SK-N-SH treated with all-trans-retinoic acid at 6 μM for 48 hours (cell line): ENCODE measurements around the gene IL17C.

ENCODE experiments used
- ARNTL ChIP-seq: fragments of 450-650 bp; formaldehyde crosslinking; IDR thresholded peaks from 2 replicates; pipeline ENCODE4 v1.5.0; 2020; ENCODE audit warnings: low read depth, mild to moderate bottlenecking, moderate library complexity, borderline replicate concordance
- BACH2 ChIP-seq: fragments of 250-450 bp; sonication (Bioruptor Pico); IDR thresholded peaks from 2 replicates; pipeline ENCODE4 v1.9.0; 2021; ENCODE audit warnings: mild to moderate bottlenecking, borderline replicate concordance
- CREB5 ChIP-seq: fragments of 250-450 bp; sonication (Bioruptor Pico); IDR thresholded peaks from 2 replicates; pipeline ENCODE4 v1.5.1; 2020; ENCODE audit warnings: low read depth, mild to moderate bottlenecking, moderate library complexity
- CSDC2 ChIP-seq: fragments of 250-450 bp; sonication (Bioruptor Pico); IDR thresholded peaks from 2 replicates; pipeline ENCODE4 v1.5.0; 2020; ENCODE audit warnings: mild to moderate bottlenecking, moderate library complexity
- ESRRG ChIP-seq: fragments of 250-450 bp; sonication (Bioruptor Pico); IDR thresholded peaks from 2 replicates; pipeline ENCODE4 v1.6.1; 2021; ENCODE audit warnings: mild to moderate bottlenecking
- OSR1 ChIP-seq: fragments of 250-450 bp; sonication (Bioruptor Pico); IDR thresholded peaks from 2 replicates; pipeline ENCODE4 v1.8.0; 2022; ENCODE audit warnings: moderate library complexity, mild to moderate bottlenecking, inconsistent platforms
- PATZ1 ChIP-seq: fragments of 250-450 bp; sonication (Bioruptor Pico); IDR thresholded peaks from 2 replicates; pipeline ENCODE4 v1.8.0; 2020; ENCODE audit warnings: mild to moderate bottlenecking, moderate library complexity, borderline replicate concordance
- PPARA ChIP-seq: fragments of 250-450 bp; sonication (Bioruptor Pico); IDR thresholded peaks from 2 replicates; pipeline ENCODE4 v1.5.0; 2020; ENCODE audit warnings: mild to moderate bottlenecking, borderline replicate concordance
- RARB ChIP-seq: fragments of 250-450 bp; sonication (Bioruptor Pico); IDR thresholded peaks from 2 replicates; pipeline ENCODE4 v1.8.0; 2021; ENCODE audit warnings: mild to moderate bottlenecking, moderate library complexity
- SNAI2 ChIP-seq: fragments of 250-450 bp; sonication (Bioruptor Pico); IDR thresholded peaks from 2 replicates; pipeline ENCODE4 v1.5.0; 2020; ENCODE audit warnings: mild to moderate bottlenecking, moderate library complexity
- TCF4 ChIP-seq: fragments of 250-450 bp; sonication (Bioruptor Pico); IDR thresholded peaks from 2 replicates; pipeline ENCODE4 v1.8.0; 2021; ENCODE audit warnings: mild to moderate bottlenecking, moderate library complexity, borderline replicate concordance
- TOX ChIP-seq: fragments of 250-450 bp; sonication (Bioruptor Pico); IDR thresholded peaks from 2 replicates; pipeline ENCODE4 v1.8.0; 2021; ENCODE audit warnings: mild to moderate bottlenecking, moderate library complexity, borderline replicate concordance
- ZFP30 ChIP-seq: fragments of 450-650 bp; formaldehyde crosslinking; IDR thresholded peaks from 2 replicates; pipeline ENCODE4 v1.5.0; 2022; ENCODE audit warnings: mild to moderate bottlenecking, moderate library complexity
- ZNF8 ChIP-seq: fragments of 450-650 bp; formaldehyde crosslinking; IDR thresholded peaks from 2 replicates; pipeline ENCODE4 v1.5.0; 2020; ENCODE audit warnings: mild to moderate bottlenecking, moderate library complexity

GRCh38 chr16:88659160-88659559 lies 20.8 kb downstream of the IL17C start:
- no peak for TF ChIP-seq TOX (CRISPR knock-in tag)
- no peak for TF ChIP-seq PPARA (CRISPR knock-in tag)
- no peak for TF ChIP-seq BACH2 (CRISPR knock-in tag)
- TF ChIP-seq PATZ1: no peak
- TF ChIP-seq CSDC2 (CRISPR knock-in tag): no peak
- no peak for TF ChIP-seq OSR1 (CRISPR knock-in tag)
- TF ChIP-seq SNAI2 (CRISPR knock-in tag): no peak
- no peak for TF ChIP-seq RARB (CRISPR knock-in tag)
- no peak for TF ChIP-seq ZFP30 (CRISPR knock-in tag)
- TF ChIP-seq CREB5 (CRISPR knock-in tag): no peak
- no peak for TF ChIP-seq ZNF8 (CRISPR knock-in tag)
- no peak for TF ChIP-seq ARNTL (CRISPR knock-in tag)
- TF ChIP-seq TCF4 (CRISPR knock-in tag): no peak
- TF ChIP-seq ESRRG (CRISPR knock-in tag): no peak
